NCI-H748 treated with DMSO at 0.1 percent for 48 hours (cell line): ENCODE measurements around the gene AVPR2.

ENCODE experiments used
- DNase-seq: peaks from one replicate; lab custom pipeline; 2025; lab: John Stamatoyannopoulos, UW

AVPR2 gene

DNA sequence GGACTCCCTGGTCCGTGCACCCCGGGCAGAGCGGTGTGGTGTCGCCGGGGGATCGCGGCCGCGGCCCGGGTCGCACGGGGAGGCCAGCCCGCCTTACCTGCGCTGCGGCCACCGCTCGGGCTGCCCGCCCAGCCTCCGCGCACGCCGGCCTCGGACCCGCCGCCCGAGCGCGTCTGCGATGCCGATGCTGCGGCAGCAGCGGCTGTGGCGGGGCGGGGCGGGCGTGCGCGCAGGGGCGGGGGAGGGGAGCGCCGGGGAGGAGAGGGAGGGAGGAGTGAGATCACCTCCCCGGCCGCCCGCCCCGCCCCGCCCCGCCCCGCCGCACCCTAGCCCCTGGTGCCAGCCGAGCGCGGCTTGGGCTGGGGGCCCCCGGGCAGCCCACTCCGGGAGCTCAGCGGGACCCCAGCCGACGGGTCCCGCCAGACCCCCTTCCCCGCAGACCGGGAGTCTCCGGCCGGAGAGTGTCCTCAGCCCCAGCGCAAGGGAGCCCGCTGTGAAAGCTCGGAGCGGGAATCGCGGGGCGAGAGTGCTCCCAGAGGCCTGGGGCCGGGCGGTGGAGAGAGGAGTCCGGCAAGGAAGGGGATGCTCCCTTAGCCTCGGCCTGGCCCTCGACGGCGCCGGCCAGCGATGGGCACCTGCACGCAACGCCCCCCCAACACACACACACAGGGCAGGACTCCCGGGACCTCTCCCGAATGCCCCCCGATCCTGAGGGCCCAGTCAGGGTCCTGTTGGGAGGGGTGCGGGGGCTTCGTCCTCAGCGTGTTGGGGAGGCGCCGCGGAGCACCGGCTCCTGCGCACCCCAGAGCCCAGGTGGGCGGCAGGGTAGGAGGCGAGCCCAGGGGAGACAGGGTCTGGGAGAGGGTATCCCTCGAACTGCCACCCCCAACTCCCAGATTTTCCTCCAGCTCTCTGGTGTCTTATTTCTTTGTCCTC is 18.2 kb upstream of the AVPR2 start, which contains the start of gene L1CAM:
TSS of gene L1CAM (minus strand) at position 206 of the 936 bp plus-strand sequence. CDS start 10,337 bp downstream, outside the sequence.
- no peak for DNase-seq

DNA sequence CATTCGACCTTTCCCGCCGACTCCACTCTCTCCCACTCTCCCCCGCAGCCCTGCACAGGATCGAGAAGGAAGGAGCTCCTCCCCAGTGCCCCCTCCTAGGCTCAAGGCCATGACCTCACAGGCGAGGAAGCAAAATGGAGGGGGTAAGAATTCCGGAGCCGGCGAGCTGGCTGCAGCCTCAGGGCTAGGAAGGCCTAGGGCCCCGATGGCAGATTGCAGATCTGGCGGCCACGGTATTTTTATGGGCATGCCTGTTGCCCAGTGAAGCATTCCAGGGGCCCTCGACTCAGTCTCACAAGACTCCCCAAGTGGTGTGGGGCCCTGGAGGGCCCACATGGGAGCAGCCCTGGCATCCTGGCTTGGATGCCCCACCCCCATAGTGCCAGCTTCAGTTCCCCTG is 17.6 kb upstream of the AVPR2 start:
- no peak for DNase-seq

DNA sequence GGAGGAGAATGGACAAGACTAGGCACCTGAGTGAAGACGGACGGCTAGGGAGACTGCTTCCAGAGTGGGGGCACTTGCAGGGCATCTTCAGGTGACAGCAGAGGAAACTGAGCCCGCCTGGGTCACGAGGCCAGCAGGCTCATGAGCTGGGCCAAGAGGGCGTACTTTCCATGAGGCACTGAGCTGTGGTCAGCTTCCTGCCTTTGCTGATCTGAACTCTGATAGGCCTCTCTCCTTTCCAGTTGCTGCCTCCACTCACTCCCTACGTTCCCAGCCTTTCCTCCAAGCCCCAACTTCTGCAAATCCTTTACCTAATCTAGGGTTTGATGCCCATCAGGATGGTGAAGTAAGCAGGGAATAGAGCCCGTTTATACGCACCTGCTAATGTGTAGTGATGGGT is 17.1 kb upstream of the AVPR2 start:
- no peak for DNase-seq

DNA sequence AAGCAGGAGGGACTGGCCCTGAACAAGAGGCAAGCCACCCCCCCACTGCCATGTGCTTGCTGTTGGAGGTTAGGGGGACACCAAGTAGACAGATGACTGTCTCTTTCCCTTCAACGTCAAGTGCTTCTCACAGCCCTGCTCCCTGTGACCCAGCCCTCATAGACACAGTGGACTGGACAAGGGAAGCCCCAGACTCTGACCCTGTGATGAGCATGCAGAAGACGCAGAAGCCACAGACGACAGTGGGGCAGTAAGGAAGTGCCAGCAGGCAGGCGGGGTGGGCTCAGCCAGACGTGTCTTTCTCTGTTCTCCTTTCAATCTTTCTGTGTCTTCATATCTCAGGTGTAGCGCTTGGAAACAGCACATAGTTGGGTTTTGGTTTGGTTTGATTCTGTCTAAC is 16.1 kb upstream of the AVPR2 start:
- no peak for DNase-seq

DNA sequence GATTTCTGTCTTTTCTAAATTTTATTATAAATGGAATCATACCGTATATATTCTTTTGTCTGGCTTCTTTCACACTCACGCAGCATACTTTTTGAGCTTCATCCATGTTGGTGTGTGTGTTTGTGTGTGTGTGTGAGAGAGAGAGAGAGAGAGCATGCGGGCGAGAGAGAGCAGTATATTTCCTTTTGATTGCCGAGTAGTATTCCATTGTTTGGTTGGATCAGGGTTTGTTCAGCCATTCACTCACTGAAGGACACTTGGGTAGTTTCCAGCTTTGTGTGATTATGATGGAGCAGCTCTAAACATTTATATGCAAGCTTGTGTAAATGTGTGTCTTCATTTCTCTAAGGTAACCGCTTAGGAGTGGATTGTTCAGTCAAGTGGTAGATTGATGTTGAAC is 15.3 kb upstream of the AVPR2 start:
- peak; percentile 3 for DNase-seq

DNA sequence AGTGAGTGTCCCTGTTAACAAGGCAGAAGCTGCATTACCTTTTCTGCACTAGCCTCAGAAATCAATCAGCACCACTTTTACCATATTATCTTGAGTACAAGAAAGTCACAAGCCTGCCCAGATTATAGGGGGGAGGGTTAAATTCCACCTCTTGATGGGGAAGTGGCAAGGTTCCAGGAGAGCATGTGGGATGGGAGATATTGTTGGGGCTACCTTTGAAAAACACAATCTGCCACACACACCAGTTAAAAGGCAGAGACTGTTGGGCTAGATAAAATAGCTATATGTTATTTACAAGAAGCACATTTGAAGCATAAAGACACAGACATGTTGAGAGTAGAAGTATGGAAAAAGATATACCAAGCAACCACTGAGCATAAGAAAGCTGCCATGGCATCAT is 6.6 kb upstream of the AVPR2 start:
- no peak for DNase-seq

DNA sequence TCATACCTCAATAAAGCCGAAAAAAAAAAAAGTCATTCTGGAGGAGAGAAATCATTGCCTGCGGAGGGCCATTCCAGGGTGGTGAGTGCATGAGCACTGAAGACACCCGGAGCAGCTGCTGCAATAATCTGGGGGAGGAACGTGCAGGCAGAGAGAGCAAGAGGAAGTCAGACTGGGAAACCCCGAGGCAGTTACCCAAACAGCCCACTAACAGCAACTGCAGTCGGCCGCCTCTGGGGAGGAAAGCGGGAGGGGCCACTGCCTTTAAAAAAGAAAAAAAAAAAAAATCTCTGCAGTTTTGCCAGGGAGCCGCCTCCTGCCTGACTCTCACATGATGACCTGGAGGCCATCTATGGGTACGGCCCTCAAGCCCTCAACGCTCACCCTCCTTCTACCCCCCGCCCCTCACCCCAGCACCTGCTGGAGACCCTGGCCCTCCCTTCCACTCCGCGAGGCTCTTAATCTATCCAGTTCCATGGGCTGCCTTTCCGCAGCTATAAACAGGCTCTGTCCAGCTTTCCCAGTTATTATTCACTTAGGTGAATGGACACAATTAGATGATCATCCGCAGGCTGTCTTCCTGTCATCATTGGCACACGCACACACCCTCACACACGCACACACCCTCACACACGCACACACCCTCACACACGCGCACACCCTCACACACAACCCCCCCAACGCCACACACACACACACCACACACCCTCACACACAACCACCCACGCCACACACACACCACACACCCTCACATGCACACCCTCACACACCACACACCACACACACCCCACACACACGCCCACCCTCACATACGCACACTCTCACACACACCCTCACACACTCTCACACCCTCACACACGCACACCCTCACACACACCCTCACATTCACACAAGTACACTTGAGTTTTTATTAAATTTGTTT is 3.4 kb upstream of the AVPR2 start:
- DNase-seq, result no peak

DNA sequence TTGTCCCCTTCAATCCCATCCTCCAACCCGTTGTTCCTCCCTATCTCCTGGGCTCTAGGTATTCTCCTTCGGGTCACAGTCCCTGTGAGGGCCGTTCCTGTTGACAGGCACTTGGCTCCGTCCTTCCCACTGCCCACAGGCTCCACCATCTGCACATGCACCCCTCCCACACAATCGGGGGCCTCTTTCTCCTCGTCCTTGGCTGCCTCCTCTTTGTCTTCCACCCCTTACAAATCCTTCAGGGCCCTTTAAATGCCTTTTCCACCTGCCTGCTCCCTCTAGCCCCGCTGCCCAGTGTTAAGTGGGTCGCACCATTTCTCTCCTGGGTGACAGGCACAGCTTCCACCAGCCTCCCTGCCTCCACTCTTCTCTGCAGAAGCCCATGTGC is 2.7 kb upstream of the AVPR2 start:
- DNase-seq, result no peak

DNA sequence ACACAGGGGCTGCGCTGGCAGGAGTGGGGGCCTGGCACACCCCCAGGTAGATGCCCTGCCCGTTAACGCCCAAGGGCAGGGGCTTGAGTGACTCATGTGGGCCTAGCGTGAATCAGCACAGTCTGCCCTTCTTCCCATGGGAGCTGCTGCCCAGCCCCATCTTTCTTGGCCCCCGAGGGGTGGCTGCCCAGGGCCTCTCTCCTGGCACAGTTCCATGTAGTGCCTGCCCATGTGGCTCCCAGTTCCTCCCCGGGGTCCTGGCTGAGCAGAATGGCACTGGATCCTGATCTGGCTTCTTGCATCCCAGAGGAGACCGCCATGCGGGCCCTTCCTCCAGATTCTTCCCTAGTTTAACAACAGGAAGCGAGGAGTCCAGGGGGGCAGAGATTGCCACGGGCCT is 2.1 kb upstream of the AVPR2 start:
- DNase-seq, result no peak

DNA sequence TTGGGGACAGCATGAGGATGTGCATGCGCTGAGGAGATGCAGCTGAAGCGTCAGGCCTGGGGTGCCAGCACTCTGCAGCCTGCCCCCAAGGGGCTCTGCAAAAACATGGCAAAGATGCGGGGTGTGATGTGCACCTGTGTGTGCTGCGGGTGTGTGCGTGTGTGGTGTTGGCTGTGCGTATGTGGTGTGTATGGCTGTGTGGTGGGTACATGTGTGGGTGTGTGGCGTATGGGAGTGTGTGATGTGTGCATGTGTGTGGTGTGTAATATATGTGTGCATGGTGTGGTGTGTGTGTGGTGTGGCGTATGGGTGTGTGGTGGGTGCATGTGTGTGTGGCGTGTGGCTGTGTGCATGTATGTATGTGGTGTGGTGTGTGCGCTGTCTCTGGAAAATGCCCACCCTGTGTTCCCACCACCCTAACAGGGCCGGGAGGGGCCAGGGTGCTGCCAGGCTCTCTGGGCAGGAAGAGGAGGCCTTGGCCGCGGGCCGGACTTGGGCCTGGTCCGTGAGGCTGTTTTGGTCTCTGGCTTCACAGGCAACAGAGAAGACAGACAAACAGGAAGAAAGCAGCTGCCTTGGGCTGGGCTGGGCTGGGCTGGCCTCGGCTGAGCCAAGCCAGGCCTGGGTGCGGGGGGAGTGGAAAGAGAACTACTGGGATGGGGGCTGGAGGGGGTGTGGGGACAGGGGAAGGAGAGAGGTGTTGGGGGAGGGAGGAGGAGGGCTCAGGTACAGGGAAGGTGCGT is 1.1 kb upstream of the AVPR2 start:
- DNase-seq, result no peak

DNA sequence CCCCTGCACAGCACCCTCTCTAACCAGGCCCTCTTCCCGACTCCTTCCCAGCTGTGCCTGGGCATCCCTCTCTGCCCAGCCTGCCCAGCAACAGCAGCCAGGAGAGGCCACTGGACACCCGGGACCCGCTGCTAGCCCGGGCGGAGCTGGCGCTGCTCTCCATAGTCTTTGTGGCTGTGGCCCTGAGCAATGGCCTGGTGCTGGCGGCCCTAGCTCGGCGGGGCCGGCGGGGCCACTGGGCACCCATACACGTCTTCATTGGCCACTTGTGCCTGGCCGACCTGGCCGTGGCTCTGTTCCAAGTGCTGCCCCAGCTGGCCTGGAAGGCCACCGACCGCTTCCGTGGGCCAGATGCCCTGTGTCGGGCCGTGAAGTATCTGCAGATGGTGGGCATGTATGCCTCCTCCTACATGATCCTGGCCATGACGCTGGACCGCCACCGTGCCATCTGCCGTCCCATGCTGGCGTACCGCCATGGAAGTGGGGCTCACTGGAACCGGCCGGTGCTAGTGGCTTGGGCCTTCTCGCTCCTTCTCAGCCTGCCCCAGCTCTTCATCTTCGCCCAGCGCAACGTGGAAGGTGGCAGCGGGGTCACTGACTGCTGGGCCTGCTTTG is 1.1 kb downstream of the AVPR2 start:
- no peak for DNase-seq

DNA sequence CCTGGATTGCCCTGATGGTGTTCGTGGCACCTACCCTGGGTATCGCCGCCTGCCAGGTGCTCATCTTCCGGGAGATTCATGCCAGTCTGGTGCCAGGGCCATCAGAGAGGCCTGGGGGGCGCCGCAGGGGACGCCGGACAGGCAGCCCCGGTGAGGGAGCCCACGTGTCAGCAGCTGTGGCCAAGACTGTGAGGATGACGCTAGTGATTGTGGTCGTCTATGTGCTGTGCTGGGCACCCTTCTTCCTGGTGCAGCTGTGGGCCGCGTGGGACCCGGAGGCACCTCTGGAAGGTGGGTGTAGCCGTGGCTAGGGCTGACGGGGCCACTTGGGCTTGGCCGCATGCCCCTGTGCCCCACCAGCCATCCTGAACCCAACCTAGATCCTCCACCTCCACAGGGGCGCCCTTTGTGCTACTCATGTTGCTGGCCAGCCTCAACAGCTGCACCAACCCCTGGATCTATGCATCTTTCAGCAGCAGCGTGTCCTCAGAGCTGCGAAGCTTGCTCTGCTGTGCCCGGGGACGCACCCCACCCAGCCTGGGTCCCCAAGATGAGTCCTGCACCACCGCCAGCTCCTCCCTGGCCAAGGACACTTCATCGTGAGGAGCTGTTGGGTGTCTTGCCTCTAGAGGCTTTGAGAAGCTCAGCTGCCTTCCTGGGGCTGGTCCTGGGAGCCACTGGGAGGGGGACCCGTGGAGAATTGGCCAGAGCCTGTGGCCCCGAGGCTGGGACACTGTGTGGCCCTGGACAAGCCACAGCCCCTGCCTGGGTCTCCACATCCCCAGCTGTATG is 1.8 kb downstream of the AVPR2 start:
- DNase-seq, result no peak

DNA sequence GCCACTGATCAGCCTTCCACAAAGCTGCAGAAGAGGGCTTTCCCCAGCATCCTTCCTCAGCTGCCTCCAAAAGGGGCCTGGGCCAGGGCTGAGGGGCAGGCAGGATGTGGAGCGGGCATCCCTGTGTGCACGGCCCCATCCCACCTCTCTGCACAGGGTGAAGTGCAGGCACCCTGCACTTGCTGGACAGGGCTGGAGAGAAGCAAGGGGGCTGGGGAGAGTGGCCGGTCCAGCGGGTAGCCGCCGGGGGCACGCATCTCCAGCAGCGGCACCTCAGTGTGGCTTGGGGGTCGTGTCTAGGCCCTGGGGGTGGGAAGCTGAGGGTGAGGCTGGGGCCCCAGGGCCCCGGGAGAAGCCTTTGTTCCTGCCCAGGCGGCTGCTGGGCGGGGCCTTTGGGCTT is 3.0 kb downstream of the AVPR2 start:
- DNase-seq, result no peak

DNA sequence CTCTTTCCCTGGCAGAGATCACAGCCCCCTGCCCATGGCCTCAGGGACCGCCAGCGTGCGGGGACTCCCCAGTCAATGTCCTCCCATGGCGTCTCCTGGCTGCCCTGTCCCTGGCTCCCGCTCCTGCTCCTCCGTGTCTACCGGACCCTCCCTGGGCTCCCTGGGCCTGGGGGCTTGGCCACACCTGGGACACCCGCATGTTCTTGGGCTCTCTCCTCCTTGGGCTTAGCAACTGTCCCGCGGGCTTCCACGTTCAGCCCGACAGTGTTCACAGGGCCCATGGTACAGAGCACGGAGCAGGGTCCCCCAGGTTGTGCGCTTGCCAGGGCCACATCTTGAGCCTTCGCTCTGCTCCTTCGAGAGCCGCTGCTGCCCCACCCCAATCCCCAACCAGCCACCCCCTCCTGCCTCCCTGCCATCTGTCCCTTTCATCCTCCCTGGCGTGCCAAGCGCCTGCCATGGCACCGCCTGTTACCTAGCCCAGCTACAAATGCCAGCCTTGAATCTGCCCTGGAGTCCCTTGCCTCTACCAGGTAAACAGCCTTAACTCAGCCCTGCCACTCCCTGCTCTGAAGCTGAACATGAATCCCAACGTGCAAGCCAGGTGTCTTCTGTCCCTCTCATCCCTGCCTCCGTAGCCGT is 3.9 kb downstream of the AVPR2 start:
- DNase-seq, result no peak

DNA sequence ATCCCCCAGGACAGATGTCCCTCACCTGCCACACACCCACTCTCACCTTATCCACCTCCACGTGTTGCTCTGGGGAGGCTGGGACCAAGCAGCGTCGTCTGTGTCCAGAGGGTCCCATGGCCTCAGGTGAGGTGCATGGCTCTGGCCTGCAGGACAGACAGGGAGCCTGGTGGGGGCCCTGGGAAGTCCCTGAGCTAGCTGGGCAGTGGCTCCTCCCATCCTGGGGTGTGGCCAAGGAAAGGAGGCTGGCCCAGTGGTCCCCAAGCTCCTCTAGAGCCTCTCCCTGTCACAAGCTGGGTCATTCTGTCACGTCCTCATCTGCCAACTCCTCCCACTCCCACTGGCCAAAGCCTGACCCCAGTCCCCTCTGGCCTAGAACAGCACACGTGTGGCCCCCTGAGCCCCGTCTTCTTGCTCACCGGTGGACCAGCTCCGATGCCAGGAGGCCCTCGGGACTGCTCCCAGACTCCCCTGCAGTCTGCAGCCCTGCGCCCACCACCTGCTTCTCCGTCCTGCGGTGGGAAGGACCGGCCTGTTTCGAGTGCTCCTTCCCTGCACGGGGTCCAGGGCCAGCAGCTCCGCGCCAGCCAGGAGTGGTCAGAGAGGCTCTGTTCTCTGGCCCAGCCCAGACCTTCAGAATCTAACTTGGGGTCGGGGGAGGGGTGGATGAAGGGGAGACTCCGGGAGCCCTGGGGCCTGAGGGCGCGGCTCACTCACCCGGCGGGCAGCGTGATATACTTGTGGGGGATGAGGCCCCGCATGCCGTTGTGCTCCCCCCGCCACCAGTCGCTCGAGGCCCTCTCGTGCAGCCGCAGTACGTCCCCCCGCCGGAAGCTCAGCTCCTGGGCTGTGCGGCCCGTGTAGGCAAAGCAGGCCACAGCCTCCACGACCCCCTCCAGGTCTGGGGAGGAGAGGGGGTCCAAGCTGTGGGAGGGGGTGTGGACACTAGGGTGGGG is 4.8 kb downstream of the AVPR2 start:
- DNase-seq, result no peak

DNA sequence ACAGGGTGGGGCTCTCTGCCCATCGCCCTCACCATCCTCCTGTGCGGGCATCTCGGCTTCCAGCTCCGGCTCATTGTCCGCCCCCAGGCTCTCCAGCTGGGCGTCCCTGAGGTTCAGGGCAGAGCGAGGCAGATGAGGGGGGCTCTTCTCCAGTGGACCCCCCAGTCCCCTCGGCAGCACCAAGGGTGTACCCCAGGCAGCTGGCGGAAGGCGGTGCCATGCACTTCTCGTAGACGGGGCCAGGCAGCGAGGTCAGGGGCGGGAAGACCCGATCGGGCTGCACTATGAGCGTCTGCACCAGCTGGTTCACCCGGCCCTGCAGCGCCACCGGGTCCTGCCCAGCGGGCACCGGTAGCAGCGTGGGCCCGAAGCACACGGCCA is 5.5 kb downstream of the AVPR2 start:
- DNase-seq, result no peak

DNA sequence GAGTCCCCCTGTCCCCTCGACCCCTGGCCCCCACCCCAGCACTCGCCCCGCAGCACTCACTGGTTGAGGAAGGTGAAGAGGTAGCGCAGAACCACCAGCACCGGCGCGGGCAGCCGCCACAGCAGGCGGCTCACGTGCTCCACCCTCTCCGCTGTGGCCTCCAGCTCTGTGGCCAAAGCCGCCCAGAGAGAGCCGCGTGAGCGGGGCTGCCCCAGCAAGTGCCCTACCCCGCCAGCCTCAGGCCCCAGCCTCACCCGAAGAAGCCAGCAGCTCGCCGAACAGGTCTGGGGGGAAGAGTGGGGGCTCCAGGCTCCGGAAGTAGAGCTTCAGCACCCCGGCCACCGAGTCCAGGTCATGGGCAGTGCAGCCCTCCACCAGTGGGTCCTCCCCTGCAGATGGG is 6.0 kb downstream of the AVPR2 start:
- DNase-seq, result no peak

DNA sequence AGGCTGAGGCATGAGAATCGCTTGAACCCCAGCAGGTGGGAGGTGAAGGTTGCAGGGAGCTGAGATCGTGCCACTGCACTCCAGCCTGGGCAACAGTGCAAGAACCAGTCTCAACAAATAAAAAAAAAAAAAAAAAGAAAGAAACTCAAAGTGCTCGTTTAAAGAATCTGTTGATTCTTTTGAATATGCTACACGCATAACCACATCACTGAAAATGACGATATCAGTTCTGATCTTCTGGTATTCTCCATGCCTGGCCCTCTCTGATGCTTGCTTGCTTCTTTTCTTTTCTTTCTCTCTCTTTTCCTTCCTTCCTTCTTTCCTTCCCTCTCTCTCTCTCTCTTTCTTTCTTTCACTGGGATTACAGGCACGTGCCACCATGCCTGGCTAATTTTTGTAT is 7.3 kb downstream of the AVPR2 start:
- no peak for DNase-seq

DNA sequence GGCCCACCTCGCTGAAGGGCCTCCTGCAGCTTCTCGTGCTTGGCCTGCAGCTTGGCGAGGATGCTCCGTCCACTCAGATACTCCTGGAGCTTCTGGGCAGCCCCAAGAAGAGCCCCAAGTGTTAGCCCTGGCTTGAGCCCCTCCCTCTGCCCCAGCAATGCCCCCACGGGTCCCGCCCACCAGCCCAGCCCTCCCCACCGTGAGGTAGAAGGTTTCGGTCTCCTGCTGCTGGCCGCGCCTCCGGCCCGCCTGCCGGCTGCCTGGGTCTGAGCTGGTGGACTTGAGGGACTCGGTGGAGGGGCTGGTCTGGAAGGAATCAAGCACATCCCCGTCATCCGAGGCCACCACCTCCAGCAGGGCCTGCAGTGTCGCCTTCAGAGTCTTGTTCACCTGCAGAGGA is 8.7 kb downstream of the AVPR2 start:
- DNase-seq, result no peak
